ENCODE results near the gene SLC38A8. TPM values are rescaled to one million over a fixed set of nuclear protein-coding genes. Genes with fewer than 3 reads are reported as not detected.

Gene SLC38A8
- total RNA-seq, 4 donors from 2014 or later = not detected

GRCh38 chr16:84080813-84081212 is 38.2 kb upstream of the SLC38A8 start:
- Histone ChIP-seq H3K27me3 (no peaks in the 10 kb centered on the region), H3K27ac (no peak overlapping the region), H3K36me3 (peaks cover 24 to 26% of the 10 kb centered on the region in 2 donors), H3K4me1 (no peaks in the 10 kb centered on the region), H3K4me3 (replicated peaks in 1 of 3) (no peak overlapping the region), H3K9me3 (no peaks in the 10 kb centered on the region)
- intact Hi-C loops (cut with DNase I) = loop anchor here (10.0 kb wide), 1 partner anchor 404 kb away; no protein-coding TSS in a partner anchor
- no peak for DNase-seq
- 81 to 85% methylated on average over 6 of the region's 6 CpGs for WGBS, 2 donors
- TF ChIP-seq CTCF (IDR thresholded peaks at IDR 0.05) = no peak
- no peak for TF ChIP-seq POLR2A (IDR thresholded peaks at IDR 0.05)

GRCh38 chr16:84080378-84080777 is 37.8 kb upstream of the SLC38A8 start:
- DNase-seq = no peak
- Histone ChIP-seq H3K4me3 (replicated peaks in 1 of 3) (no peak overlapping the region), H3K27ac (no peak overlapping the region), H3K9me3 (no peaks in the 10 kb centered on the region), H3K4me1 (no peaks in the 10 kb centered on the region), H3K27me3 (no peaks in the 10 kb centered on the region), H3K36me3 (peaks cover 26 to 27% of the 10 kb centered on the region in 2 donors)
- 85 to 89% methylated on average over 6 to 8 of the region's 8 CpGs for whole genome bisulfite sequencing, 2 donors
- TF ChIP-seq POLR2A (IDR thresholded peaks at IDR 0.05) = no peak
- TF ChIP-seq CTCF (IDR thresholded peaks at IDR 0.05) = no peak
- intact Hi-C loops (cut with DNase I) = loop anchor here (10.0 kb wide), 1 partner anchor 404 kb away; no protein-coding TSS in a partner anchor

- Histone ChIP-seq H3K27ac (no peak overlapping the region), H3K36me3 (peaks cover 30 to 34% of the 10 kb centered on the region in 2 donors), H3K9me3 (no peaks in the 10 kb centered on the region), H3K4me3 (replicated peaks in 1 of 3) (no peak overlapping the region), H3K4me1 (no peaks in the 10 kb centered on the region), H3K27me3 (no peaks in the 10 kb centered on the region)
- intact Hi-C loops (cut with DNase I) = loop anchor here (10.0 kb wide), 1 partner anchor 405 kb away; no protein-coding TSS in a partner anchor
- no peak for DNase-seq
- TF ChIP-seq POLR2A (IDR thresholded peaks at IDR 0.05) (no peak), CTCF (IDR thresholded peaks at IDR 0.05) (no peak)
- 95 to 97% methylated on average over 6 of the region's 6 CpGs for WGBS, 2 donors
Observed at GRCh38 chr16:84079664-84080063, 37.1 kb upstream of the SLC38A8 start.

- H3K27me3 ChIP-seq = no peaks in the 10 kb centered on the region
- intact Hi-C loops (cut with DNase I) = no loop called here
- peaks cover 51 to 54% of the 10 kb centered on the region in 2 donors for H3K36me3 ChIP-seq
- no peak overlapping the region for H3K4me3 ChIP-seq (replicated peaks in 1 of 3)
- 92 to 95% methylated on average over 11 of the region's 11 CpGs for WGBS, 2 donors
- no peaks in the 10 kb centered on the region for H3K9me3 ChIP-seq
- no peak overlapping the region for H3K27ac ChIP-seq
- no peaks in the 10 kb centered on the region for H3K4me1 ChIP-seq
- DNase-seq = no peak
- no peak for TF ChIP-seq CTCF (IDR thresholded peaks at IDR 0.05)
- TF ChIP-seq POLR2A (IDR thresholded peaks at IDR 0.05) = no peak
Observed at GRCh38 chr16:84075376-84075775, 32.8 kb upstream of the SLC38A8 start.

GRCh38 chr16:84074721-84075120 is 32.1 kb upstream of the SLC38A8 start:
- no peak for DNase-seq
- no peaks in the 10 kb centered on the region for H3K4me1 ChIP-seq
- no peak overlapping the region for H3K4me3 ChIP-seq (replicated peaks in 1 of 3)
- no peaks in the 10 kb centered on the region for H3K9me3 ChIP-seq
- H3K27ac ChIP-seq = no peak overlapping the region
- WGBS, 2 donors = 93 to 95% methylated on average over 3 of the region's 3 CpGs
- intact Hi-C loops (cut with DNase I) = no loop called here
- H3K27me3 ChIP-seq = no peaks in the 10 kb centered on the region
- peaks cover 55 to 57% of the 10 kb centered on the region in 2 donors for H3K36me3 ChIP-seq
- TF ChIP-seq POLR2A (IDR thresholded peaks at IDR 0.05) (no peak), CTCF (IDR thresholded peaks at IDR 0.05) (no peak)

Data from thyroid gland (tissue), 4 donors.